Astrocyte (in vitro differentiated cells and primary cell): ENCODE data around the gene TNRC6C. TPM values are rescaled to one million over a fixed set of nuclear protein-coding genes. Genes with fewer than 3 reads are reported as not detected.

Experiments
- DNase-seq: peaks from one replicate; pipeline ENCODE4 v3.0.0-alpha.2; 2010; ENCODE audit warnings: low read depth
- FAIRE-seq: peaks from 2 replicates; lab custom pipeline; 2011; peaks lifted over from hg19 to GRCh38; lab: Jason Lieb, UNC
- H2AFZ ChIP-seq: 2 replicates; pipeline ENCODE4 v1.6.0; 2012; ENCODE audit warnings: low read depth, low read length, inconsistent platforms
- H3K27ac ChIP-seq: 2 replicates; pipeline ENCODE4 v1.5.1; 2011; ENCODE audit warnings: low read depth, low read length, inconsistent platforms
- H3K27me3 ChIP-seq: 2 replicates; pipeline ENCODE4 v1.6.0; 2011; ENCODE audit warnings: low read length, inconsistent platforms; ENCODE audit not compliant: insufficient read depth
- H3K36me3 ChIP-seq: 2 replicates; pipeline ENCODE4 v1.5.1; 2011; ENCODE audit warnings: low read length, inconsistent platforms; ENCODE audit not compliant: insufficient read depth
- H3K4me1 ChIP-seq: 2 replicates; pipeline ENCODE4 v1.5.1; 2011; ENCODE audit warnings: low read length, inconsistent platforms; ENCODE audit not compliant: insufficient read depth
- H3K4me2 ChIP-seq: 2 replicates; pipeline ENCODE4 v1.6.0; 2012; ENCODE audit warnings: low read length, inconsistent platforms
- H3K4me3 ChIP-seq: 2 replicates; pipeline ENCODE4 v1.5.1; 2011; ENCODE audit warnings: low read depth, mild to moderate bottlenecking, low read length, inconsistent platforms; ENCODE audit not compliant: insufficient read depth
- H3K79me2 ChIP-seq: 2 replicates; pipeline ENCODE4 v1.6.0; 2012; ENCODE audit warnings: mild to moderate bottlenecking, low read length, inconsistent platforms; ENCODE audit not compliant: insufficient read depth
- H3K9ac ChIP-seq: 2 replicates; pipeline ENCODE4 v1.6.0; 2012; ENCODE audit warnings: mild to moderate bottlenecking, low read length, inconsistent platforms
- H3K9me3 ChIP-seq: 2 replicates; pipeline ENCODE4 v1.5.1; 2012; ENCODE audit warnings: low read depth, mild to moderate bottlenecking, low read length, inconsistent platforms; ENCODE audit not compliant: insufficient read depth
- H4K20me1 ChIP-seq: 2 replicates; pipeline ENCODE4 v1.6.0; 2012; ENCODE audit warnings: low read length, inconsistent platforms; ENCODE audit not compliant: insufficient read depth
- H3K27ac Mint-ChIP-seq: one replicate; pipeline ENCODE4 v1.8.0; 2021; ENCODE audit warnings: mild to moderate bottlenecking, mixed read lengths; ENCODE audit not compliant: unreplicated experiment
- H3K27me3 Mint-ChIP-seq: one replicate; pipeline ENCODE4 v1.8.0; 2021; ENCODE audit warnings: low read depth, mixed read lengths; ENCODE audit not compliant: unreplicated experiment
- H3K36me3 Mint-ChIP-seq: one replicate; pipeline ENCODE4 v1.8.0; 2021; ENCODE audit warnings: low read depth, mixed read lengths; ENCODE audit not compliant: unreplicated experiment
- H3K4me1 Mint-ChIP-seq: one replicate; pipeline ENCODE4 v1.8.0; 2021; ENCODE audit warnings: low read depth, mixed read lengths; ENCODE audit not compliant: unreplicated experiment
- H3K4me3 Mint-ChIP-seq: one replicate; pipeline ENCODE4 v1.8.0; 2021; ENCODE audit warnings: mild to moderate bottlenecking, moderate library complexity, mixed read lengths; ENCODE audit not compliant: unreplicated experiment
- H3K9me3 Mint-ChIP-seq: one replicate; pipeline ENCODE4 v1.8.0; 2021; ENCODE audit warnings: mild to moderate bottlenecking, mixed read lengths; ENCODE audit not compliant: unreplicated experiment
- EZH2 ChIP-seq: IDR thresholded peaks from 2 replicates; pipeline ENCODE4 v1.6.1; 2012; ENCODE audit warnings: mild to moderate bottlenecking, low read length, inconsistent platforms; ENCODE audit not compliant: insufficient read depth
- total RNA-seq: library from RNA; stranded (reverse); gene quantifications from 2 replicates; pipeline ENCODE4 v1.2.1, GENCODE V29; 2021
- TF ChIP-seq, protein P1 (sequence below): IDR thresholded peaks from 2 replicates; pipeline ENCODE4 v1.5.1; 2011; ENCODE audit warnings: low read depth, mild to moderate bottlenecking, inconsistent platforms, low read length, moderate library complexity; ENCODE audit not compliant: insufficient read depth

Gene TNRC6C
- total RNA-seq, 1 donor from 2014 or later = 7.3 TPM

GRCh38 chr17:78103311-78103710 lies 144.8 kb downstream of the TNRC6C start:
- Mint-ChIP-seq H3K4me3 (no peak overlapping the region), H3K27ac (no peak overlapping the region), H3K4me1 (no peaks in the 10 kb centered on the region), H3K36me3 (peaks cover 32% of the 10 kb centered on the region), H3K9me3 (peaks cover 18% of the 10 kb centered on the region), H3K27me3 (no peaks in the 10 kb centered on the region)
- Histone ChIP-seq H3K27ac (no peak overlapping the region), H3K4me1 (no peaks in the 10 kb centered on the region), H3K79me2 (no peaks in the 10 kb centered on the region), H4K20me1 (no peaks in the 10 kb centered on the region), H3K36me3 (peaks cover 4% of the 10 kb centered on the region), H3K4me3 (no peak overlapping the region), H3K4me2 (no peak overlapping the region), H3K27me3 (no peaks in the 10 kb centered on the region), H2AFZ (no peak overlapping the region), H3K9ac (no peak overlapping the region), H3K9me3 (no peaks in the 10 kb centered on the region)
- TF ChIP-seq, protein P1, sequence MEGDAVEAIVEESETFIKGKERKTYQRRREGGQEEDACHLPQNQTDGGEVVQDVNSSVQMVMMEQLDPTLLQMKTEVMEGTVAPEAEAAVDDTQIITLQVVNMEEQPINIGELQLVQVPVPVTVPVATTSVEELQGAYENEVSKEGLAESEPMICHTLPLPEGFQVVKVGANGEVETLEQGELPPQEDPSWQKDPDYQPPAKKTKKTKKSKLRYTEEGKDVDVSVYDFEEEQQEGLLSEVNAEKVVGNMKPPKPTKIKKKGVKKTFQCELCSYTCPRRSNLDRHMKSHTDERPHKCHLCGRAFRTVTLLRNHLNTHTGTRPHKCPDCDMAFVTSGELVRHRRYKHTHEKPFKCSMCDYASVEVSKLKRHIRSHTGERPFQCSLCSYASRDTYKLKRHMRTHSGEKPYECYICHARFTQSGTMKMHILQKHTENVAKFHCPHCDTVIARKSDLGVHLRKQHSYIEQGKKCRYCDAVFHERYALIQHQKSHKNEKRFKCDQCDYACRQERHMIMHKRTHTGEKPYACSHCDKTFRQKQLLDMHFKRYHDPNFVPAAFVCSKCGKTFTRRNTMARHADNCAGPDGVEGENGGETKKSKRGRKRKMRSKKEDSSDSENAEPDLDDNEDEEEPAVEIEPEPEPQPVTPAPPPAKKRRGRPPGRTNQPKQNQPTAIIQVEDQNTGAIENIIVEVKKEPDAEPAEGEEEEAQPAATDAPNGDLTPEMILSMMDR = no peak
- TF ChIP-seq EZH2 = no peak
- DNase-seq (no peak), FAIRE-seq (no peak)

DNA sequence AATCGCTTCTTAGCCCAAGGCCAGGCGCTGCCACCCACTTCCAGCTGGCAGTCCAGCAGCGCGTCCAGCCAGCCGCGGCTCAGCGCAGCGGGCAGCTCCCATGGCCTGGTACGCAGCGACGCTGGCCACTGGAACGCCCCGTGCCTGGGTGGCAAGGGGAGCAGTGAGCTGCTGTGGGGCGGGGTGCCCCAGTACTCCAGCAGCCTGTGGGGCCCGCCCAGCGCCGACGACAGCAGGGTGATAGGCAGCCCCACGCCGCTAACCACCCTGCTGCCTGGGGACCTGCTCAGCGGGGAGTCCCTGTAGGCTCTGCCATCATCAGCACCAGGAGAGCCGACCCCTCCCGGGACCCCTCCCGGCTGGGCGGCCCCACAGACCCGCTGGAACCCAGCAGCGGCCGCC lies 146.0 kb downstream of the TNRC6C start:
- FAIRE-seq (no peak), DNase-seq (no peak)
- no peaks in the 10 kb centered on the region for H3K36me3 ChIP-seq
- H4K20me1 ChIP-seq = no peaks in the 10 kb centered on the region
- no peaks in the 10 kb centered on the region for H3K79me2 ChIP-seq
- Mint-ChIP-seq H3K4me1 (no peaks in the 10 kb centered on the region), H3K27ac (no peak overlapping the region), H3K4me3 (no peak overlapping the region), H3K36me3 (peaks cover 24% of the 10 kb centered on the region), H3K9me3 (peaks cover 11% of the 10 kb centered on the region), H3K27me3 (no peaks in the 10 kb centered on the region)
- H3K9ac ChIP-seq = no peak overlapping the region
- H3K4me2 ChIP-seq = no peak overlapping the region
- H3K27me3 ChIP-seq = no peaks in the 10 kb centered on the region
- H3K27ac ChIP-seq = no peak overlapping the region
- TF ChIP-seq EZH2 = no peak
- TF ChIP-seq, protein P1 = no peak
- no peaks in the 10 kb centered on the region for H3K4me1 ChIP-seq
- H3K4me3 ChIP-seq = no peak overlapping the region
- H3K9me3 ChIP-seq = no peaks in the 10 kb centered on the region
- H2AFZ ChIP-seq = no peak overlapping the region

- Histone ChIP-seq H3K4me3 (no peak overlapping the region), H3K9ac (no peak overlapping the region), H3K79me2 (no peaks in the 10 kb centered on the region), H4K20me1 (no peaks in the 10 kb centered on the region), H3K36me3 (no peaks in the 10 kb centered on the region), H3K9me3 (no peaks in the 10 kb centered on the region), H2AFZ (no peak overlapping the region), H3K27me3 (no peaks in the 10 kb centered on the region), H3K4me2 (no peak overlapping the region), H3K4me1 (no peaks in the 10 kb centered on the region), H3K27ac (no peak overlapping the region)
- TF ChIP-seq, protein P1 = no peak
- TF ChIP-seq EZH2 = no peak
- no peaks in the 10 kb centered on the region for H3K27me3 Mint-ChIP-seq
- H3K27ac Mint-ChIP-seq = no peak overlapping the region
- no peaks in the 10 kb centered on the region for H3K4me1 Mint-ChIP-seq
- peaks cover 8% of the 10 kb centered on the region for H3K9me3 Mint-ChIP-seq
- no peak for DNase-seq
- FAIRE-seq = no peak
- H3K4me3 Mint-ChIP-seq = no peak overlapping the region
- H3K36me3 Mint-ChIP-seq = peaks cover 19% of the 10 kb centered on the region
These were observed 146.6 kb downstream of the TNRC6C start for GRCh38 chr17:78105101-78105500.
